ENCODE results near the gene SPECC1.
"Not testable (repeated sequence)": the region's sequence is repeated elsewhere in the genome, so short reads cannot be mapped to it uniquely, and the experiment has no call there.

The SPECC1 gene

GRCh38 chr17:20352567-20352966 lies 343.4 kb downstream of the SPECC1 start:
- FAIRE-seq; DNase-seq (ENCODE audit: insufficient read length, low spot score): not testable (repeated sequence)

DNA sequence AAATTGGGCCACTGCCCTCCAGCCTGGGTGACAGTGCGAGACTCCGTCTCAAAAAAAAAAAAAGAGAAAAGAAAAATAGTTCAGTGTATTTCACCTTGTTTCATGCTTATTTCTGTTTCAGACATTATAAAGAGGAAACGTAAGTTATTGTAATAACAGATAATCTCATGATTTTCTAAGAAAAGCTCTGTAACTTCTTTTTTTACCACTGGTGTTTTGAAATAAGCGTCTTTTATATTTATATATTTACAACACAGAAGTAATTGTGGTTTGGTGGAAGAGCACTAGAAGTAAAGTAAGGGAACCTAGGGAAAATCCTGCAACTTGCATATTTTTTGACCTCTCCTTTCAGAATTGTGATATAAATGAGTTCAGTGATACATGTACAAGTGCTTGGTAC lies 354.7 kb downstream of the SPECC1 start:
- FAIRE-seq; DNase-seq (ENCODE audit: insufficient read length, low spot score): not testable (repeated sequence)

All from GM19239 (cell line).